Hair follicular keratinocyte (primary cell): ENCODE data around the gene GATD1. TPM values are rescaled to one million over a fixed set of nuclear protein-coding genes. Genes with fewer than 3 reads are reported as not detected.

Experiments used
- total RNA-seq: library from RNA; depleted of rRNA; stranded (reverse); fragments of >200 nt; gene quantifications from 2 replicates; pipeline ENCODE4 v1.2.3, GENCODE V29; 2015

The GATD1 gene, protein sequence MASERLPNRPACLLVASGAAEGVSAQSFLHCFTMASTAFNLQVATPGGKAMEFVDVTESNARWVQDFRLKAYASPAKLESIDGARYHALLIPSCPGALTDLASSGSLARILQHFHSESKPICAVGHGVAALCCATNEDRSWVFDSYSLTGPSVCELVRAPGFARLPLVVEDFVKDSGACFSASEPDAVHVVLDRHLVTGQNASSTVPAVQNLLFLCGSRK
- 23.1 and 25.0 TPM in 2 replicates for total RNA-seq

DNA sequence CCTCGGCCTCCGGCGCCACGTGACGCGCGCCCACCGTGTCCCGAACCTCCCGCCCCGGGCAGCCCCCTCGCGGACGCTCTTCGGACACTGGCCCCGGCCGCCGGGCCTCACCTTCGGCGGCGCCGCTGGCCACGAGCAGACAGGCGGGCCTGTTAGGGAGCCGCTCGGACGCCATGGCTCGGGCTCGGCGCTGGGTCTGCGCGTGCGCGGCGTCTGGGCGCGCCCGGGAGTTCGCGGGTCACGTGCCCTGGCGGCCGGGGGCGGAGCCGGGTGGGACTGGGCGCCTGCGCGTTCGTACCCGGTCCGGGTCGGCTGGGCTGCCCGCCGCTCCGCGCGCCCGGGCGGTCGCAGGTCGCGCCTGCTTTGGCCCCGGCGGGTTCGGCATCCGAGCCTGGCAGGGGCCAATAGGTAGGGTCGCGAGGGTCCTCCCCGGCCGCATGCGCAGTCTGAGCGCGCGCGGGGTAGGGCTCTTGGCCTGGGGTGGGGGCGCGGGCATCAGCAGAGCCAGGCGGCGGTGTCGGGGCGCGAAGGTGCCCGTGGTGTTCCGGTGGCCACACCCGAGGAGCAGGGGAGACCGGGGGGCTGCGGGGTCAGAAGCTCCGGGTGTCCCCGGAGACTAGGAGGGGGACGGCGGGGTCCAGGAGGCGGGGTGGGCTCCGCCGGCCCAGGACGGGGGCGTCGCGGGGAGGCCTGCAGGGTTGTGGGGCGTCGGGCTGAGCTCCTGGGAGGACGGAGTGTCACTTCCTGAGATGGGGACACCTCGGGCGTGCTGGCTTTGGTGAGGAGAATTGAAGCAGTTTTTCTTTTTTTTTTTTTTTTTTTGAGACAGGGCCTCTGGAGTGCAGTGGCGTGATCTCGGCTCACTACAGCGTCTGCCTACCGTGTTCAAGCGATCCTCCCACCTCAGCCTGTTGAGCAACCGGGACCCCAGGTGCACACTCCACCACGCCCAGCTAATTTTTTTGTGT lies at the start of gene GATD1:
Gene GATD1 (minus strand): TSS at position 200 of the 968 bp plus-strand sequence. CDS start 25 bp downstream, at position 175.

GRCh38 chr11:818396-819128 lies 41.3 kb upstream of the GATD1 start, which contains the start of gene PNPLA2:
PNPLA2 (plus strand) TSS chr11:818914; CDS start chr11:819719, 805 bp downstream.

DNA sequence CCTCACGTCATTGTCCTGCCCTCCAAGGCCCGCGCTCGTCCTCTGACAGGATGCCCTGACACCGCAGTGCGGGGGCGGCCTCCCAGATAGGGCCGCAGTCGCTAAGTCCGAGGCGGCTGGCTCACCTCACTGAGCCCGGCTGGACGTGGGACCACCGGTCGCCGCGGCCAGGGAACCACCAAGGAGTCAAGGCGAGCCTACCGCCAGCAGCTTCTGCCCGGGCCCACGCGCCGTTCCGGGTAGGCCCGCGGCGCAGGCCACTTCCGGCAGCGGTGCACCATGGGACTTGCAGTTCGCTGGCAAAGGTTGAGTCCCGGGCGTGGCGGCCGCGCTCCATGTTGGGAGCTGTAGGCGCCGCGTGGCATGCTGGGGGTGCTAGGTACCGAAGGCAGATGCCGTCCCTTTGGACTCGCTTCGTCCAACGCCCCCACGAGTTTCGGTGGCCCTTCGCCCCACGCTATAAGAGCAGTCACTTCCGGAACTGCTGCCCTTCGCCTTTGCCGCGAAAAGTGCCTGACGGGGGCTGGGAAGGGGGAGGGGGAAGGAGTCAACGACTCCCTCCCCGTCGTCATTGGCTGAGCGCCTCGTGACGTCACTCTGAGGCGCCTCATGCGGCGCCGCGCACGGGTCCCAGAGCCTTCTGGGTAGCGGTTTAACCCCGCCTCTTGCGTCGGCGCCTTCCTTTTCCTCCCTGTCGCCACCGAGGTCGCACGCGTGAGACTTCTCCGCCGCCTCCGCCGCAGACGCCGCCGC lies 32.2 kb upstream of the GATD1 start, which contains the start of gene RPLP2:
Gene RPLP2 (plus strand): TSS at position 681 of the 753 bp plus-strand sequence. CDS start 268 bp downstream, outside the sequence.

GRCh38 chr11:798093-798713 lies 20.9 kb upstream of the GATD1 start, which contains the start of gene SLC25A22:
SLC25A22 (minus strand) TSS chr11:798281; CDS start chr11:795006, 3,275 bp downstream.

GRCh38 chr11:789943-790342 lies 12.7 kb upstream of the GATD1 start, which contains the start of gene CEND1:
CEND1 (minus strand) TSS chr11:790090; CDS start chr11:788576, 1,514 bp downstream.

DNA sequence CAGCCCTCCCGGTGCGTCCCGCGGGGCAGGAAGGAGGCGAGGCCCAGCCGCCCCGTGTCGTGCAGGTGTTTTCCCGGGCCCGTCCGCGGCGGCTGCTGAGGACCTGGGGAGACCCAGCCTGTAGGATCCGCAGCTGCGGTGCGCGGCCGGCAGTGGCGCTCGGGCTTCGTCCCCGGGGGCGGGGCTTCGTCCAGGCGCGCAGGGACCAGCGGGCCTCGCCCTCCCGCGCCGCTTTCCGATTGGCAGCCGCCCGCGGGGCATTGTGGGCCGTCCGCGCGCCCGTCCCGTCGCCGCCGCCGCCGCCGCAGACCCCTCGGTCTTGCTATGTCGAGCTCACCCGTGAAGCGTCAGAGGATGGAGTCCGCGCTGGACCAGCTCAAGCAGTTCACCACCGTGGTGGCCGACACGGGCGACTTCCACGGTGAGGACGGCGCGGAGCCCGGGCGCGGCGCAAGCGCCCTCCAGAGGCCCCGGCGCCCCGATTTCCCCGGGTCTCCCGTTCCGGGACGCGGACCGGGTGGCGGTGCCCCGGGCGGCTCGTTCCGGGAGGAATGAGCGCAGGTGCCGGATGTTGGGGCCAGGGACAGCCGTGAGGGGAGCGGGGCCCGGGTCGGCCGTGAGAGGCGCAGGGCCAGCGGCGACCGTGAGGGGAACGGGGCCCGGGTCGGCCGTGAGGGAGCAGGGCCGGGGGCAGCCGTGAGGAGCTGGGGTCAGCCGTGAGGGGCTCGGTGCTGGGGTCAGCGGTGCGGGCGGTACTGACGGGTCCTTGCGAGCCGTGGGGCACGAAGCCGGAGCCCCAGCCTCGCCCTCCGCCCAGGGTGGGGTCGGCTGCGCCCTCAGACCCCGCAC lies 29.9 kb downstream of the GATD1 start, which contains the start of gene TALDO1:
Gene TALDO1 (plus strand): TSS at position 307 of the 849 bp plus-strand sequence. CDS start 18 bp downstream, at position 325.

Other genes with a start within 250 kb of the GATD1 start
- 116 and 135 TPM in 2 replicates for gene HRAS, start 241.9 kb downstream of the GATD1 start, total RNA-seq
- under 0.01 and 0.34 TPM in 2 replicates for gene LRRC56, start 240.0 kb downstream of the GATD1 start, total RNA-seq
- 0.23 and 3.0 TPM in 2 replicates for gene LMNTD2, start 216.7 kb downstream of the GATD1 start, total RNA-seq
- gene RASSF7, start 216.5 kb downstream of the GATD1 start, total RNA-seq, result 47.2 and 60.8 TPM in 2 replicates
- gene PHRF1, start 201.0 kb downstream of the GATD1 start, total RNA-seq, result 13.8 and 21.4 TPM in 2 replicates
- gene IRF7, start 161.5 kb downstream of the GATD1 start, total RNA-seq, result 8.0 and 15.8 TPM in 2 replicates
- gene CDHR5, start 152.5 kb downstream of the GATD1 start, total RNA-seq, result not detected in 2 replicates
- gene SCT, start 150.3 kb downstream of the GATD1 start, total RNA-seq, result not detected in 2 replicates
- gene DRD4, start 140.2 kb downstream of the GATD1 start, total RNA-seq, result not detected in 2 replicates
- gene DEAF1, start 82.3 kb downstream of the GATD1 start, total RNA-seq, result 16.0 and 25.5 TPM in 2 replicates
- gene TMEM80, start 81.7 kb downstream of the GATD1 start, total RNA-seq, result 23.7 and 40.1 TPM in 2 replicates
- 92.0 and 124 TPM in 2 replicates for gene EPS8L2, start 71.3 kb downstream of the GATD1 start, total RNA-seq
- 212 and 214 TPM in 2 replicates for gene TALDO1, start 30.0 kb downstream of the GATD1 start, total RNA-seq
- gene CEND1, start 12.6 kb upstream of the GATD1 start, total RNA-seq, result not detected in 2 replicates
- gene SLC25A22, start 20.8 kb upstream of the GATD1 start, total RNA-seq, result 19.0 and 21.6 TPM in 2 replicates
- gene PIDD1, start 27.7 kb upstream of the GATD1 start, total RNA-seq, result 10.0 and 16.2 TPM in 2 replicates
- 674 and 1,062 TPM in 2 replicates for gene RPLP2, start 32.5 kb upstream of the GATD1 start, total RNA-seq
- 7.1 and 11.9 TPM in 2 replicates for gene PNPLA2, start 41.4 kb upstream of the GATD1 start, total RNA-seq
- gene CRACR2B, start 50.4 kb upstream of the GATD1 start, total RNA-seq, result 0.68 and 1.0 TPM in 2 replicates
- 490 and 530 TPM in 2 replicates for gene CD151, start 55.5 kb upstream of the GATD1 start, total RNA-seq
- 124 and 148 TPM in 2 replicates for gene POLR2L, start 65.0 kb upstream of the GATD1 start, total RNA-seq
- 173 and 207 TPM in 2 replicates for gene TSPAN4, start 65.4 kb upstream of the GATD1 start, total RNA-seq
- gene CHID1, start 133.3 kb upstream of the GATD1 start, total RNA-seq, result 70.0 and 75.8 TPM in 2 replicates
- 35.6 and 56.2 TPM in 2 replicates for gene AP2A2, start 148.4 kb upstream of the GATD1 start, total RNA-seq